Amniotic epithelial cell (primary cell): ENCODE measurements around the gene VSX1.

Experiments
- DNase-seq: peaks from one replicate; pipeline ENCODE4 v3.0.0-alpha.2; 2010; ENCODE audit warnings: low read depth

Gene VSX1

DNA sequence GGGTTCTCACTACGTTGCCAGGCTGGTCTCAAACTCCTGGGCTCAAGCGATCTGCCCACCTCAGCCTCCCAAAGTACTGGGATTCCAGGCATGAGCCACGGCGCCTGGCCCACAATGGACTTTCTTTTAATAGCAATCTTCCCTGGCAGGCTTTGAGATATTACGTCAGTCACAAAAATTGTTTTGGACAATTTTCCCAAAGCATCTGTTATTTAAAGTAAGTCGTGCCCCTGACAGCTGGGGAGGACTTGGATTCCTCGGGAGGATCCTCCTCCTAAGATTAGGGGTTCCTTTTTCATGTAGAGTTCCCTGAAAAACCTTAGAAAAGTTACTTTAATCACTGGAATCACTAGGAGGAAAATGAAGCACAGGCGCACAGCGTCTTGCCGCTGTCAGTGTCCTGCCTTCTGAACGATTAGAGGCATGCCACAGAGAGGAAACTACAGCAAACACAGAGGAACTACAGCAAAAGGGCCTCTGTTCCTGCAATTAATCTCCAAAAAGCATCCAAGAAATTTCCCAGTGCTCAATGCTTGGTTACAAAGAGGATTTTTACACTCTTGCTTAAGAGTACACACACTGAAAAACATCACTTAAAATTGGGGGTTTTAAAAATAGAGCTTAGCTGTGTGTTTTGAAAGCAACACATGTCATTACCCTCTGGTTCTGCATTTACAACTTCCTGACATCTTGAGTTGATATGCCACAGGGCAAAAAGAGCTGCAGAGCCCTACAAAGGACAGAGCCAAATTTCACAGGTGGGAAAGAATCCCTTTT lies 28.5 kb downstream of the VSX1 start:
- DNase-seq = peak; percentile 17

DNA sequence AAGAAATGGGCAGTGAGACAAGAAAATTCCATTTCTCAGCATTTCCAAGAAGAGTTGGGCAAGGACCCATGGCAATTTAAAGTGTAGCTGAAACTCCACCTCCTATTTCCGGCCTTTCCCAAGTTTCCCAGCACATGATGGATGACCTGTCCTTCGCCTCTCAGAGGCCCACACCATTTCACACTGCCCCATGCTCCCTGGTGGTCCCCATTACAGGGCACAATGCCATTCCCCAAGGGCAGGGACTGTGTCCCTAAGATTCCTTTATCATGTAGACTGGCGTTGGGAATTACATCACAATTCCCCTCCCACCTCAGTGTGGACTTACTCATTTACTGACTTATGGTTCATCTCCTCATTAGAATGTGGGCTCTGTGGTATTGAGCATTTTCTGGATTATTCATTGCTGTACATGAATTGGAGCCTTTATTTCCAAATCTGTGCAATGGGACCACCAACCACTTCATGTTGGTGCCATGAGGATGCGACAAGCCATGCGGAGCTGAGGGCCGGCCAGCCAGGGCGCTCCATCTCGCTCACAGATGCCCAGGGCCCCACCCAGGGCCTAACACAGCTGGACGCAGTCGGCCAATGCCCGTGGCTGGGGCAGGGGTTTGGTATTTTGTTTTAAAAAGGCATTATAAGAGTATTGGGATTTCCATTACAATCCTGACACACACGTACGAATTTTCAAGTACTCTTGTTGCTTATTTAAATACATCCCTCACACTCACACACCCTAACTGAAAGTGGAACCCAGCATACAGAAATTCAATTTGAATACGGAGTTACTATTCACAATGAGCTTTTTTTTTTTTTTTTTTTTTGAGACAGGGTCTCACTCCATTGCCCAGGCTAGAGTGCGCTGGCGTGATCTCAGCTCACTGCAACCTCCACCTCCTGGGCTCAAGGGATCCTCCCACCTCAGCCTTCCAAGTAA lies 29.4 kb downstream of the VSX1 start:
- peak; percentile 16 for DNase-seq

DNA sequence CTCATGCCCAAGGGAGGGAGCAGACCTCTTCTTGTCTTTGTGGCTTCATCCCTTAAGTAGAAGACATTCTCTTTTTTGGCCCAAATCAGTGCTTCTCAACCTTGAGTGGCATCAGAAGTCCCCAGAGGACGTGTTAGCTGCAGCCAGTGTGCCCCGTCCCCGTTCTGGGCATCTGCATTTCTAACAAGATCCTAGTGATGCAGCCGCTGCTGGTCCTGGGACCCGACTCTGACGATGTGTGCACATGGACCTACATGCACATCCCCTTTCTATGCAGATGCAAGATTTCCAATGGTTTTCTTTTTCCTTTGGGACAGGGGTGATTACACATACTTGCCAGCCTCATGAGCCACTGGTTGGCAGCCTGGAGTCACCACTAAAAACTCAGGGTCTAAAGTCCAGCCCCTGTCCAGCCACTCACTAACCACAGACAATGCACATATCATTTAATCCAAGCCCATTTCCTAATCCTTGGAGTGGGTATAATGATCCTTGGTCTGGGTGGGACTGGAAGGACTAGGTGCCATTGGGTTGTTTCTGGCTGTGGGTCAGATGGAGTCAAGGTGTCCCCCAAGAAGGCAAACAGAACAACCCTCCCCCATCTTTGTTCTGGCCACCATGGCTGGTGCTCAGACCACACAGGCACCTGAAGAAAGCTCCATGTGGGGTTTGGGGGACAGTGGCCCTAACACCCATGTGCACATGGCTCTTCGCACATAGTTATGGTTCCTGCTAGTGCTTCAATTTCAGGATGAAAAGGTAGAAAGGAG lies 30.4 kb downstream of the VSX1 start:
- no peak for DNase-seq

DNA sequence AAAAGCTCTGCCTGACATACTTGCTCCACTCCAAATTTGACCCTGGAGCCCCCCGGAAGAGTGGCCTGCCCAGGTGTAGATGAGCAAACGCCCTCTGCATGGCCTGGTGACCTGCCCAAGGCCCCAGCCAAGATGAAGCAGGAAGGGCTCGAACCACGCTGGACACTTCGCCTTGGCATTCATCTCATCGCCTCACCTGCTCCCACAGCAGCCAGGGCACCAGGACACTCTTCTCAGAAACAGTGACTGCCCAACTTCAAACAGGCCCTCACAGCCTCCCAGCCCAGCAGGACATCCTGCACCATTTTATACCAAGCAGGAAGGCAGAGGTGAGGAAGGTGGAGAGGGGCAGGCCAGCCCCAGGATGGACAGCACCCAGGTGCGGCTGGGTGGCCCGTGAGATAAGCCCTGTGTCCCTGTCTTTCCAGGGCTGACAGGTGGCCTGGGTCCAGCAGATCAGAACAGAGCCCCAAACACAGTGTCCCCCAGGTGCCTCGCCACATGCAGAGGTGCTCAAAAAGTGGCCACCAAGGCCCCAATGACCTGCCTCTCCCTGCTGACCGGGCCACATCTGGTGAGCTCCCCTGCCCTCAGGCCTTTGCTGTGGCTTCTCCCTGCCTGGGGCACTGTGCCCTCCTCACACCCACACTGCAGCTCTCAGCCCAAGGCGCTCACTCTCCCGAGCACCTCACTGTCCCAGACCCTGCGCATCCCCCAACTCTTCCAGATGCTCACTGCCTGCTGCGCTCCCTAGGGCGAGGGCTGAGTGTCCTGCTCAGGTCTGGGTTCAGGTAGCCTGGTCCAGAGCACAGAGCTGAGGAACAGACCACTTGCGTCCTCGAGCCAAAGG lies 31.2 kb downstream of the VSX1 start:
- DNase-seq = no peak

DNA sequence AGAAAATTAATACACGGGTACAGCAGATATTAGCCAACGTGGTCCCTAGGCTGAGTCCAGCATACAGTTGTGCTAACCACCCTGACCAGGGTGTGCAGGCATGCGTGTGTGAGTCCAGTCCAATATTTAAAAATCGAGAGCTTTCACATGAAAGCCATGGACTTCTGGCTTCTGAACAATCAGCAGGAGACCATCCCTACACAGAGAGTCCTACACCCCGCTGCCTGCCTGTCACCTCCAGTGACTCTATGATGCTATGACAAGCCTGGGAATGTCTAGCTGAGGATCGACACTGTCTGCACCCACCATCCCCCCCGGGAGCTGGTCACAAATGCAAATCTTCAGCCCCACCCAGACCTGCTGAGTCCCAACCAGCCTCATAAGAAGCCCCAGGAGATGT lies 31.9 kb downstream of the VSX1 start:
- DNase-seq = no peak

DNA sequence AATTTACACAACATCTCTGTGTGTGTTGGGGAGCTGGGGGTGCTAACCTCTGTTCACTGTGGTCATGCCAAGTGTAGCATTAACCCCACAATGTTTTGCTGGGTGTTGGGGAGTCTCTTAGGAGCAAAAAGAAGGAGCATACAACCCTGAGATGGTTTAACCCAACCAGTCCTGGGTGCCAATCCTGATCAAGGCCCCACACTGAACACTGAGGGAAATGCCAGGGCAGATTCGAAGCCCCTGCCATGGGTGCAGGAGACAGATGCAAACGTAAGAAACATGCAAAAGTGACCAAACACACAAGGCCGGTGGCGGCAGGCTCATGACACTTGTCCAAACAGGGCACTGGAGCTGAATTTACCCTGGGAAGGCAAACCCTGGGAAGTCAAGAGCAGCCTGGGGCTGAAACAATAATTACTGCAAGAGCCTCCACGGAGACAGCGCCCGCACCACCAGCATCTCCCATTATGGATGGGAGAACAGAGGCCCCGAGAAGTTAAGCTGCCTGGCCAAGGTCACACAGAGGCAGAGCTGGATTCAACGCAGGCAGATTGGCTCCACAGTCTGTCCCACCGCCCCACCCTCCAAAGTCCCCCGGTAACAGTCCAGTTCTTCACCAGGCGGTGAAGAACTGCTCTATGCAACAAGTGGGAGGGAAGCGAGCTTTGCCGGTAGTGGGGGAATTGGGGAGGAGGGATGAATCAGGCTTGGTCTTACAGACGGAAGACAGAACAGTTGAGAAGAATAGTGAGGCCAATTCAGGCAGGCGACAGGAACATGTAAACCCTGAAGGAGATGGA lies 32.5 kb downstream of the VSX1 start:
- no peak for DNase-seq

DNA sequence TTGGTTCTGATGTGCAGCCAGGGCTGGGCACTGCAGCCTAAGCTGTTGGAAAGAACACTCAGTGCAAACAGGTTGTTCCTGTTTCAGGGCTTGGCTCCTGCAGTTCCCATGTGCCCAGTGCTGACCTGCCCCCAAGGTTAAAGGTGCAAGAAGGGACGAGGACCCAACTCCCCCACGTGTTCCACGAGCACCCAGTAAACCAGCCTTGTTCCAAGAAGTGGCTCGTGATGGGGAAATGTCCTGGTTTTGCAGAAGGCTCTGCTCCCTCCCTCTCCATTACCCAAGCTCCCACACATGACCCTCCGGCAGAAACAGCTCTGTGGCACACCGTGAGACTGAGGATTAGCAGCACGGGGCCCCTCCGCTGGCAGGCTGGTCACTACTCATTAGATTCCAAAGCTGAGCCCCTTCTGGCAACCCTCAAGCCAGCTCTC lies 33.4 kb downstream of the VSX1 start:
- DNase-seq = no peak

DNA sequence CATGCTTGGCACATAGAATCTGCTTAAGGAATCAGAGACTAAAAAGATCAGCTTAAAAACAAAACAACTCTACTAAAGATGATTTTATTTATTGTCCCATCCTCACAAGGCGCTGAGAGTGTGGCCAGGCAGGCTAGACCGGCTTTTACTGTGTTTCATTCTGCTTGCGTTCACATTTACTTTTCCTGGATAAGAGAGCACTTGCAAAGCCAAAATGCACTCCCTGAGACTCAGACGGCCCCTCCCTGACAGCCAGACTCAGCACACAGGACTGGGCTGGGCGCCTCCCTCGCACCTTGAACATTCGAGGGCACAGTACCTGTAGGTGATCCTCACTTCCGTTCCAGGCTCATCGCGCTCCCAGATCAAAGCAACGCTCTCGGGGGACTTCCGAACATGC lies 34.2 kb downstream of the VSX1 start:
- no peak for DNase-seq

DNA sequence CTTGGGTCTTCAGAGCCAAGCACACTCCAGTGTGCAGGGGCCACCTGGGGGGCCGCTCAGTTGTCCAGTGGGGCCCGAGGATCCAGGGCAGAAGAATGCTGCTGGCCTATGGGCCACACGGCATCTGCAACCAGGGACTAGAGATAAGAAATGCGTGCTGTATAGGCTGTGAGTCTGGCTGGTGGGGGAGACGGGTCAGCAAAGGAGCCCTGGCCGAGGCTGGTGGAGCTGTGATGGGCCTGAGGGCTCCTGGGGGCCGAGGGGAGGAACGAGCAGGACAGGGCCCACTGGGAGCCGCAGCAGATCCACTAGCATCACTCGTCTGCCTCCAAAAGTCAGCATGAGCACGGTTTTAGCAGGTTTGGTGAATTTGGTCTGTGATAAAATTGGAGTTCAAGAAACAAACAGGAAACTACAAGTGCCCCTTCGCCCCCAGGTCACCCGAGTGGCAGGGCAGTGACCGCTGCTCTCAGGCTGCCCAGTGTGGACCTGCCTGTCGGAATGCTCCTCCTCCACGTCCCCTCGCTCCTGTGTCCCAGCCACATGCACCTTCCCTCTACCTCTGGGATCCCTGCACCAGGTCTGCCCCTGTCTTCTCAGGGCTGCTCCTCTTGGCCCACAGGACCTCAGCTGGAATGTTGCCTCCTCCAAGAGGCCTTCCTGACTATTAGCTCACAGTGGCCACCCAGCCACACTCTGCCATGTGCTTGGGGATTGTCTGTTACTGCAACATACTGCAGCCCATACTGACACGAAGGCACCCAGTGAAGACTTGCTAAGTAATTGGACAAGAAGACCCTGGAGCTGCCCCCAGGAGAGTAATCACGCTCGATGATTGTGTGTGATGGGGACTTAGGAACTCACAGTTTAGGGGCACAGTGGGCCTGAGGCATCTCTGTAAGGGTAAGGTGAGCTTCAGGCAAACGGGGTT lies 34.9 kb downstream of the VSX1 start:
- no peak for DNase-seq

DNA sequence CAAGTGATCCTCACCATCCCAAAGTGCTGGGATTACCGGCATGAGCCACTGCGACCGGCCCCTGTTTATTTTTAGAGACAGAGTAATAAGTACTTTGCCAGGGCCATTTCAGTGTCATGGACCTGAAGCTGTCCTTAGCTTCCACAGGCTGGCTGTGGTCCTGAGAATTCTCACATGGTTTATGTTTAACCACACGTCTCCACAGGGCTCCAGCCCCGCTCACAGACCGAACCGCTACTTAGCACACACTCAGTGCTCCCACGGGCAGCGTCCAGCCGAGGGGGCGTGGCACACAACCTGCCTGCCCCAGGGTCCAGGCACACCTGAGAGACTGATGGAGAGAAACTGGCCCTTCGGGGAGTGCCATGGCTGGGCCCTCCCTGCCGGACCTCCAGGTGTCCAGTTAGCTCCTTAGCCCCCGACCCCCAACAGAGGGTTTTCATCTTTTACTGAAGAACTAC lies 35.7 kb downstream of the VSX1 start:
- no peak for DNase-seq

DNA sequence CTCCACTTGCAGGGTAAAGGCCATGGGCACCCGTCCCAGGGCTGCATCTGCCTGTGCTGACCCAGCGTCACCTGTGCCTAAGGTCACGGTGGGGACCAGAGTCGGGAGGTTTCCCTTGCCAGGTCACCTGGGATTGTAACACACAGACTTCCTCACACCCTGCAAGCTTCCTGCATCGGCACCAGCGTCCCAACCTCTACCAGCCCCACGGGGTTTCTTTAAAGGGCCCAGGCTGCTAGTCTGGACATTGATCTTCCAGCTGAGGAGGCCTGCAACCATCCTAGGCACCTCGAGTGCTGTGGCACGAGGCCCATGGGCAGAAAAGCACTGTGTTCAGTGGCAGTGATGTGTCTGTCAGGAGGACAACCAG lies 36.6 kb downstream of the VSX1 start:
- DNase-seq = no peak

DNA sequence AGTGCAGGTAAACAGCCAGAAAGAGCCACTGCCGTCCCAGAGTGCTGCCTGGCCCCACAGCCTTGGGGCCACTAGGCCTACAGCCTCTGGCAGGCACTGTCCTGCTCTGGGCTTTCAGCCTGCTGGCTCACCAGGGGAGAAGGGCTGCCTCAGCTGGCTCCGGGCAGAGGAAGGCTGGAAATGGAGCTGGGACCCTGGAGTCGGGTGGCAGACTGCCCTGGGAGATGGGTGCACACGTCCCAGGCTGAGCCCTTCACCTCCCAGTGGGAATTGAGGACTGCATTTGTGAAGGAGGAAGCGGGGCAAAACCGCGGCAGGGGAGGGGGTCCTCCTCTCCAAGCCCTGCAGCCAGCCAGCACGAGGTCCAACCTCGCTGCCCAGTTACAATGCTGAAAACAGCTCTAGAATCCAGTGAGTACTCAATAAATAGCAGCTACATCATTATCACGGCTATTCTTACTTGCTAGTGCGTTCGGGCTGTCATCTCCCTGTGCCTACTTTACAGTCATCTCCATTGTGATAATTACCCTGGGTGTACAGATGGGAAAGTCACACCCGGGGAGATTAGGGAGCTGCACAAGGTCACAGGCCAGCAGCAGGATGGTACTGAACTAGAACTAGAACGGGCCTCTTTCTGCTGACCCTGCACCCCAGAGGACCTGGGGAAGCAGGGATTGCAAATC lies 37.1 kb downstream of the VSX1 start:
- no peak for DNase-seq

DNA sequence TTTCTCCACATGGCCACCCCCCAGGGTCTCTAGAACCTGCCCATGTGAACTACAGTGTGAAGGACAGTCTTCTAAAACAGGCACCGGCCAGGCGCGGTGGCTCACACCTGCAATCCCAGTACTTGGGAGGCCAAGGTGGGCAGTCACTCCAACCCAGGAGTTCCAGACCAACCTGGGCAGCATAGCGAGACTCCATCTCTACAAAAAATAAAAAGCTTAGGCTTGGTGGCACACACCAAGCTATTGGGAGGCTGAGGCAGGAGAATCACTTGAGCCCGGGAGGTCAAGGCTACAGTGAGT lies 37.7 kb downstream of the VSX1 start:
- no peak for DNase-seq

DNA sequence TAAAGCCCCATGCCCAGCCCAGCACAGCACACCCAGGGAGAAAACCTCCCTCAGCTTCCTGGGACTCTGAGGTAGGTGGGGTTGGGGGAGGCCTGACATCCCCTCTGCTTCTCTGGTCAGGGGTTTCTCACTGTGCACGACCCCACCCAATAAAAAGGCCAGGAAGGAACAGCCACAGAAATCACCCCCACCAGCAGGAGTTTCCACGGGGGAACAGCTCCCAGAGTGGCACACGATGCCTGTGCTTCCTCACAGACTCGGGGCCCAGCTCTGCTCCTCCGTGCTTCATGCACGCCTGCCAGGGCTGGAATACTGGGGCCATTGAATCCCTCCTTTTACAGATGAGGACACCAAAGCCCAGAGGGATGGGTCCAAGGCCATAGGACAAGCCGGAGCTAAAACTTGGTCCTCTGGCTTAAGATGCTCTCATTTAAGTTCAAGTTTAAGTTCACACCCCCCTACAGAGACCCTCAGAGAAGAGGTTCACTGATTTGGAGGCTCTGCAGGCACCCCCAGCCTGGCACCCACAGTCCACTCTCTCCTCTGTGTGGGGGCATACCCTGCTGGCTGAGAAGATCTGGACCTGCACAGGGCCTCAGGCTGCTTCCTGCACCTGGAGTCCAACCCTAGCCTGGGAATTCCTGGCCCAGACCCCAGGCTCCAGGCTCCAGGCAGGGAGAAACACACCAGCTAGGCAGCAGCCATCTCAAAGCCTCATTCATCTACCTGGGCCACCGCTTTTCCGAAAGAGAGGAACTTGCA lies 38.3 kb downstream of the VSX1 start:
- no peak for DNase-seq

DNA sequence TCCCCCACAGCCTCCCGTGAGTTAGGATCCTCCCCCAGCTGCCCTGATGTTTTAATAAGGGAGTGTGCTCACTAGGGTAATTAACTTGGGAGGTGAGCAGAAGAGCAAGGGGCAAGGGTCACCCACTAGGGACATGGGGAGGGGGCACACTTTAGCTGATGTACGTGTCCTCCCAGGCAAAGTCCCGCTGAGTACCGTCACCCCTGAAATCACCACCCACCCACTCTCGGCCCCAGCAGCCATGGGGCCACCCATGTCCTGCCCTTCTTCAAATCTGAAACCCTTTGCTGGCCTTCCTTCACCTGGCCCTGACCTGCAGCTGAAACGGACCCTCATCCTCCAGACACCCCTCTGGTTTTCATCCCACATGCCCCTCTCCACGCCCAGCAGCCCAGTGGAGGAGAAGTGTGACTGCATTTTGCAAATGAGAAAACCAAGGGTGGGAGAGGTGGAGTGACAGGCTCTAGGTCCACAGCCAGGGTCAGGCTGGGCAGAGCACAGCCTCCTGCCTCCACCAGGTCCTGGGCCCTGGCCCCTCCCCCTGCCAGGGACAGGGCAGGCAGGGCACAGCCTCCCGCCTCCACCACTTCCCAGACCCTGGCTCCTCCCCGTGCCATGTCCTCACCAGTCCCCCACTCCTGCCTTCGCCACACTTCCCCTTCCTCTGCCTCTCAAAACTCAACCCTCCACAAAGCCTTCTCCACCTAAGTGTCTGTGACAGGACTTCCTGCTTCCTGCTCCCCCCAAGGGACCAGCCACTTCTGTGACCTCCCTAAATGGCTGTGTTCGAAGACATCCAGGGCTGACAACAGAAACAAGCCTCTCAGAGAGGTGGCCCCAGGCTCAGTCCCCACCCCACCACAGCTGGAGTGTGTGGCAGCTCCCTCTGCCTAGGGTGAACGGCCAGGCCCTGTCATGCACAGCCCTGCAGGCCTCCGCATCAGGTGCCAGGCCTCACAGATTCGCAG lies 39.1 kb downstream of the VSX1 start:
- no peak for DNase-seq

DNA sequence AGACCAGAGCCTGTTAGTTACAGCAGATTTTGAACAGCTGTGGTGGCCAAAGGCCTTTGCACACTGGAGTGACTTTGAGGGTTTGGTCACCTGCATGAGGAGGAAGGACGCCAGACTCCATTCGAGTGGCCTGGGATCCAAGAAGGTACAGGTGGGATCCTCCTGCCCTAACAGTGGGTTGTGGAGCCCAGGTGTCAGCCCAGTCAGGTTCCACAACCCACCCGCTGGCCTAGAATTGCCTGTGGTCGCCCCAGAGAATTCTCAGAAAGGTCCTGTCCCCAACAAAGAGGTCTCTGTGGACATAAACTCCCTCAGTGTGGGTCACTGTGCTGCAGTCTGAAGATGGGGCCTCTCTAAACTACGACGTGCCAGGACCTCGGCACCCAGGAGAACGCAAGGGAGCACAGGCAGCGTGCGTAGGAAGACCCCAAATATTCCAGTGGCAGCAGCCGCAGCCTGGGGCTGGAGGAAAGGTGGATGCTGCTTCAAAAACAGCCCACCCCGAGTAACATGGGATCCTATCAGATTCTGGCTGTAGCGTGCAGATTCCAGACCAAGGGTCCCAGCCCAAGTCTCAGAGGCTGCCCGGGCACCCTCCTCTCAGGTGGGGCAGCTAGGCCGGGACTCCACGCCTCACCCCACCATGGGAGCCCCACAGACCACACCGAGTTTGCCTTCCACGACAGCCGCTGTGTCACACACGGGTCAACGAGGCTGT lies 40.0 kb downstream of the VSX1 start:
- no peak for DNase-seq
